Measurements from ENCODE around the gene WDFY3. TPM values are rescaled to one million over a fixed set of nuclear protein-coding genes. Genes with fewer than 3 reads are reported as not detected.

Gene WDFY3
- total and polyA plus RNA-seq, 9 of the 15 experiments (the other 6 are each of a cell fraction or from before 2014, with no cell fraction given), result 0.58 to 13.5 (median 9.4) TPM

- TF ChIP-seq POLR2G (IDR thresholded peaks at IDR 0.05; ENCODE audit: low read depth, low read length) (no peak), CBX1 (IDR thresholded peaks at IDR 0.05; ENCODE audit: low read depth) (no peak), TCF3 (CRISPR knock-in tag; IDR thresholded peaks at IDR 0.05) (no peak), HINFP (tag; conservative IDR thresholded peaks at IDR 0.05; ENCODE audit: low read depth) (no peak), CUX1 (CRISPR knock-in tag; IDR thresholded peaks at IDR 0.05) (no peak), YBX1 (IDR thresholded peaks at IDR 0.05) (no peak), FOXK2 (conservative IDR thresholded peaks at IDR 0.05 in 1 of 2, IDR thresholded peaks at IDR 0.05 in 1 of 2; ENCODE audit: low read depth in 2 of 2) (peak; percentile 19 to 23; a peak in 1 of 4 replicates), ZNF212 (CRISPR knock-in tag; IDR thresholded peaks at IDR 0.05) (no peak), NFIX (CRISPR knock-in tag; IDR thresholded peaks at IDR 0.05; ENCODE audit: low read depth) (no peak), SMARCA4 (IDR thresholded peaks at IDR 0.05) (peak; percentile 77; the same call in 1 of the 2 replicates), TBL1XR1 (IDR thresholded peaks at IDR 0.05; ENCODE audit: low read length in 2 of 2) (no peak), CHAMP1 (IDR thresholded peaks at IDR 0.05) (no peak), MYBL2 (IDR thresholded peaks at IDR 0.05; ENCODE audit: low read depth) (no peak), MYBL2 (CRISPR knock-in tag; IDR thresholded peaks at IDR 0.05; ENCODE audit: borderline replicate concordance) (no peak), HMG20A (CRISPR knock-in tag; conservative IDR thresholded peaks at IDR 0.05) (no peak), ZNF586 (CRISPR knock-in tag; conservative IDR thresholded peaks at IDR 0.05) (no peak)
Observed at GRCh38 chr4:84814094-84814750, 152.3 kb downstream of the WDFY3 start (continued).
